ENCODE measurements around the gene SREK1.
A peak's percentile ranks its signal among the peaks of the same experiment; 100 is the strongest.

DNA sequence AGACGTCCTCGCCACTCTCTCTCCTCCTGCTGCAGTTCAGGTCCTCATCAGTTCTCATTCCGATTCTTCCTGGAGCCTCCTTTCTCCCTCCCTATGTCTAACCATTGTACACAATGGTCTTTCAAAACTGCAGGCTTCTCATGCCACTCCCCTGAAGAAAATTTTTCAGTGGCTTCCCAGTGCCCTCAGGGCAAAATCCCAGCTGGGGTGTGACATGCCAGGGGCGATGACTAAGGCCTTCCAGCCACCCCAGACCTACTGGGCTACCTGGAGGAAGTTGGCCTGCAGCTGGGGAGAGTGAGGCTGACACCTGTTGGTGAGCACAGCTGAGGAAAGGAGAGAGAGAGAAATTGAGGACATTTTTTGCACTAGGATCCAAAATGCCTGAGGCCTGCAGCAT lies 65.2 kb downstream of the SREK1 start:
- TF ChIP-seq POLR2A (IDR thresholded peaks at IDR 0.05; ENCODE audit: borderline replicate concordance, extremely low read depth, insufficient read depth, insufficient read length), result no peak
- TF ChIP-seq POLR2AphosphoS5 (IDR thresholded peaks at IDR 0.05; ENCODE audit: low read depth, low read length), result peak; percentile 20; the same call in 1 of the 2 replicates
- peak; percentile 54 to 60 (median 58); a peak in 5 of 6 replicates for TF ChIP-seq CTCF (IDR thresholded peaks at IDR 0.05 in 2 of 3, conservative IDR thresholded peaks at IDR 0.05 in 1 of 3; ENCODE audit: borderline replicate concordance in 1 of 3, insufficient read depth in 1 of 3, low read depth in 2 of 3, low read length in 2 of 3)
- no peak for TF ChIP-seq CEBPB (IDR thresholded peaks at IDR 0.05; ENCODE audit: low read depth)
- no peak for TF ChIP-seq EZH2phosphoT487 (IDR thresholded peaks at IDR 0.05; ENCODE audit: borderline replicate concordance)
- TF ChIP-seq, protein P1, sequence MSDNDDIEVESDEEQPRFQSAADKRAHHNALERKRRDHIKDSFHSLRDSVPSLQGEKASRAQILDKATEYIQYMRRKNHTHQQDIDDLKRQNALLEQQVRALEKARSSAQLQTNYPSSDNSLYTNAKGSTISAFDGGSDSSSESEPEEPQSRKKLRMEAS (IDR thresholded peaks at IDR 0.05), result peak; percentile 79
- TF ChIP-seq SIN3A (IDR thresholded peaks at IDR 0.05; ENCODE audit: low read depth), result no peak
- no peak for TF ChIP-seq EZH2 (IDR thresholded peaks at IDR 0.05)
- no peak for TF ChIP-seq TCF7L2 (IDR thresholded peaks at IDR 0.05; ENCODE audit: borderline replicate concordance, extremely low read depth, insufficient read depth, insufficient read length)
- TF ChIP-seq, protein P2, sequence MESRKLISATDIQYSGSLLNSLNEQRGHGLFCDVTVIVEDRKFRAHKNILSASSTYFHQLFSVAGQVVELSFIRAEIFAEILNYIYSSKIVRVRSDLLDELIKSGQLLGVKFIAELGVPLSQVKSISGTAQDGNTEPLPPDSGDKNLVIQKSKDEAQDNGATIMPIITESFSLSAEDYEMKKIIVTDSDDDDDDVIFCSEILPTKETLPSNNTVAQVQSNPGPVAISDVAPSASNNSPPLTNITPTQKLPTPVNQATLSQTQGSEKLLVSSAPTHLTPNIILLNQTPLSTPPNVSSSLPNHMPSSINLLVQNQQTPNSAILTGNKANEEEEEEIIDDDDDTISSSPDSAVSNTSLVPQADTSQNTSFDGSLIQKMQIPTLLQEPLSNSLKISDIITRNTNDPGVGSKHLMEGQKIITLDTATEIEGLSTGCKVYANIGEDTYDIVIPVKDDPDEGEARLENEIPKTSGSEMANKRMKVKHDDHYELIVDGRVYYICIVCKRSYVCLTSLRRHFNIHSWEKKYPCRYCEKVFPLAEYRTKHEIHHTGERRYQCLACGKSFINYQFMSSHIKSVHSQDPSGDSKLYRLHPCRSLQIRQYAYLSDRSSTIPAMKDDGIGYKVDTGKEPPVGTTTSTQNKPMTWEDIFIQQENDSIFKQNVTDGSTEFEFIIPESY (IDR thresholded peaks at IDR 0.05; ENCODE audit: extremely low read depth, insufficient replicate concordance, low read length), result no peak
- no peak for TF ChIP-seq ZFX (IDR thresholded peaks at IDR 0.05)
- TF ChIP-seq RAD21 (IDR thresholded peaks at IDR 0.05; ENCODE audit: low read depth), result peak; percentile 87
